IMR-90 (cell line): ENCODE measurements around the gene PKHD1. TPM values are rescaled to one million over a fixed set of nuclear protein-coding genes. Genes with fewer than 3 reads are reported as not detected.

ENCODE experiments used
- ATAC-seq: fragments of 200-7000 bp; cut with Tn5 transposase; 2 replicates; pipeline ENCODE4 v1.9.1; 2020; ENCODE audit warnings: low read depth, mild to moderate bottlenecking, moderate library complexity
- BruUV-seq: library from RNA; stranded (reverse); fragments of 400-500 nt; replicated peaks from 2 replicates; lab custom pipeline; 2021; lab: Mats Ljungman, UMichigan
- CTCF ChIA-PET: fragments of 300-600 bp; formaldehyde crosslinking; extraction: SDS; loops from one replicate; lab custom pipeline; 2021; ENCODE audit warnings: antibody characterized with exemption; lab: Yijun Ruan, JAX
- POLR2A ChIA-PET: fragments of 300-600 bp; sonication (Branson Sonifier 250); formaldehyde crosslinking; loops from one replicate; lab custom pipeline; 2022; ENCODE audit warnings: antibody characterized with exemption; ENCODE audit not compliant: unreplicated experiment; lab: Charles Lee
- DNase-seq: peaks from one replicate; pipeline ENCODE4 v3.0.0; 2013
- H2AFZ ChIP-seq: replicated peaks from 2 replicates; pipeline ENCODE3; 2013; ENCODE audit warnings: low read length, mild to moderate bottlenecking; ENCODE audit not compliant: poor library complexity
- H2AK5ac ChIP-seq: 2 replicates; pipeline ENCODE4 v1.6.1; 2013; ENCODE audit warnings: low read depth, low read length, inconsistent platforms
- H2AK9ac ChIP-seq: replicated peaks from 2 replicates; pipeline ENCODE3; 2013; ENCODE audit warnings: mild to moderate bottlenecking, low read depth, low read length, moderate library complexity; ENCODE audit not compliant: poor library complexity
- H2BK120ac ChIP-seq: 2 replicates; pipeline ENCODE4 v1.6.1; 2013; ENCODE audit warnings: low read depth, low read length, inconsistent platforms
- H2BK15ac ChIP-seq: 3 replicates; pipeline ENCODE4 v1.6.1; 2013; ENCODE audit warnings: low read depth, low read length, inconsistent platforms
- H2BK20ac ChIP-seq: 2 replicates; pipeline ENCODE4 v1.6.1; 2013; ENCODE audit warnings: low read depth, mild to moderate bottlenecking, inconsistent platforms, low read length, moderate library complexity
- H2BK5ac ChIP-seq: 2 replicates; pipeline ENCODE4 v1.6.1; 2013; ENCODE audit warnings: mild to moderate bottlenecking, low read depth, low read length, inconsistent platforms; ENCODE audit not compliant: poor library complexity, severe bottlenecking
- H3K14ac ChIP-seq: replicated peaks from 2 replicates; pipeline ENCODE4 v1.6.1; 2013; ENCODE audit warnings: low read depth, low read length, inconsistent platforms
- H3K18ac ChIP-seq: 2 replicates; pipeline ENCODE4 v1.6.1; 2013; ENCODE audit warnings: low read depth, low read length, control low read depth
- H3K23ac ChIP-seq: 2 replicates; pipeline ENCODE4 v1.6.1; 2013; ENCODE audit warnings: low read depth, low read length, inconsistent platforms
- H3K27ac ChIP-seq: 2 replicates; pipeline ENCODE4 v1.5.1; 2013; ENCODE audit warnings: mild to moderate bottlenecking, control low read depth, low read length; ENCODE audit not compliant: insufficient read depth
- H3K27me3 ChIP-seq: 2 replicates; pipeline ENCODE4 v1.6.1; 2013; ENCODE audit warnings: low read length; ENCODE audit not compliant: control insufficient read depth, insufficient read depth
- H3K36me3 ChIP-seq: 2 replicates; pipeline ENCODE4 v1.6.1; 2013; ENCODE audit warnings: low read length, mixed read lengths; ENCODE audit not compliant: control insufficient read depth, insufficient read depth
- H3K4ac ChIP-seq: 2 replicates; pipeline ENCODE4 v1.6.1; 2013; ENCODE audit warnings: low read depth, low read length, inconsistent platforms
- H3K4me1 ChIP-seq: 2 replicates; pipeline ENCODE4 v1.6.1; 2013; ENCODE audit warnings: low read length, mixed read lengths; ENCODE audit not compliant: control insufficient read depth, insufficient read depth
- H3K4me2 ChIP-seq: 2 replicates; pipeline ENCODE4 v1.6.1; 2013; ENCODE audit warnings: low read depth, mild to moderate bottlenecking, control low read depth, low read length, moderate library complexity
- H3K4me3 ChIP-seq: 2 replicates; pipeline ENCODE4 v1.5.1; 2013; ENCODE audit warnings: low read depth, mild to moderate bottlenecking, control low read depth, low read length, moderate library complexity; ENCODE audit not compliant: insufficient read depth
- H3K56ac ChIP-seq: 2 replicates; pipeline ENCODE4 v1.6.1; 2013; ENCODE audit warnings: low read length, inconsistent platforms; ENCODE audit not compliant: insufficient read depth; ENCODE audit errors: extremely low read depth
- H3K79me1 ChIP-seq, 2 experiments: 2 replicates each; pipeline ENCODE4 v1.6.1; 2013; ENCODE audit warnings: low read length in 2 of 2, inconsistent platforms in 1 of 2, low read depth in 1 of 2
- H3K9ac ChIP-seq: 2 replicates; pipeline ENCODE4 v1.6.1; 2013; ENCODE audit warnings: low read depth, low read length, control low read depth
- H3K9me1 ChIP-seq: 2 replicates; pipeline ENCODE4 v1.6.1; 2013; ENCODE audit warnings: low read length, inconsistent platforms; ENCODE audit not compliant: insufficient read depth
- H3K9me3 ChIP-seq: 2 replicates; pipeline ENCODE4 v1.6.1; 2013; ENCODE audit warnings: low read length; ENCODE audit not compliant: control insufficient read depth, insufficient read depth
- H4K20me1 ChIP-seq: 2 replicates; pipeline ENCODE4 v1.6.1; 2013; ENCODE audit warnings: low read length, inconsistent platforms; ENCODE audit not compliant: insufficient read depth
- H4K5ac ChIP-seq: 2 replicates; pipeline ENCODE4 v1.6.1; 2013; ENCODE audit warnings: mild to moderate bottlenecking, low read depth, low read length, control low read depth
- H4K8ac ChIP-seq, 2 experiments: 2 replicates each; pipeline ENCODE4 v1.6.1; 2013; ENCODE audit warnings: low read depth in 2 of 2, low read length in 2 of 2, control low read depth in 1 of 2, inconsistent platforms in 1 of 2
- H4K91ac ChIP-seq: 2 replicates; pipeline ENCODE4 v1.6.1; 2013; ENCODE audit warnings: low read depth, low read length, inconsistent platforms; ENCODE audit not compliant: insufficient read depth
- CEBPB ChIP-seq: IDR thresholded peaks from 2 replicates; pipeline ENCODE4 v1.6.1; 2012; ENCODE audit warnings: low read depth, low read length, improper control_type of control experiment
- CHD1 ChIP-seq: IDR thresholded peaks from 2 replicates; pipeline ENCODE4 v1.6.1; 2012; ENCODE audit warnings: low read depth, low read length, improper control_type of control experiment
- CTCF ChIP-seq: conservative IDR thresholded peaks from 2 replicates; pipeline ENCODE4 v1.5.1; 2012; ENCODE audit warnings: mild to moderate bottlenecking, low read depth, low read length, improper control_type of control experiment
- ELK1 ChIP-seq: fragments of 150-350 bp; IDR thresholded peaks from 2 replicates; pipeline ENCODE4 v1.6.1; 2016; ENCODE audit warnings: low read depth, mild to moderate bottlenecking, low read length, moderate library complexity, borderline replicate concordance
- FOS ChIP-seq: fragments of 150-350 bp; IDR thresholded peaks from 2 replicates; pipeline ENCODE4 v1.6.1; 2016; ENCODE audit warnings: low read depth, low read length
- MAZ ChIP-seq: IDR thresholded peaks from 2 replicates; pipeline ENCODE4 v1.6.1; 2012; ENCODE audit warnings: low read depth, mild to moderate bottlenecking, low read length, improper control_type of control experiment, moderate library complexity, borderline replicate concordance
- MXI1 ChIP-seq: IDR thresholded peaks from 2 replicates; pipeline ENCODE4 v1.6.1; 2012; ENCODE audit warnings: low read depth, mild to moderate bottlenecking, low read length, moderate library complexity, borderline replicate concordance
- NFE2L2 ChIP-seq: fragments of 150-350 bp; IDR thresholded peaks from 2 replicates; pipeline ENCODE4 v1.6.1; 2016; ENCODE audit warnings: low read depth, mild to moderate bottlenecking, low read length
- RAD21 ChIP-seq: IDR thresholded peaks from 2 replicates; pipeline ENCODE4 v1.6.1; 2012; ENCODE audit warnings: low read length, improper control_type of control experiment
- RCOR1 ChIP-seq: IDR thresholded peaks from 2 replicates; pipeline ENCODE4 v1.6.1; 2012; ENCODE audit warnings: mild to moderate bottlenecking, low read length, improper control_type of control experiment; ENCODE audit not compliant: insufficient replicate concordance
- RFX5 ChIP-seq: IDR thresholded peaks from 2 replicates; pipeline ENCODE4 v1.8.0; 2012; ENCODE audit warnings: low read depth, mild to moderate bottlenecking, low read length, moderate library complexity
- SMC3 ChIP-seq: fragments of 150-350 bp; IDR thresholded peaks from 2 replicates; pipeline ENCODE4 v1.6.1; 2016; ENCODE audit warnings: low read depth, mild to moderate bottlenecking, antibody characterized with exemption, low read length, moderate library complexity
- WGBS, 2 experiments: methylation state at CpG; one replicate each; pipeline versions ENCODE4 v1.1.5 to v1.1.7; 2013; ENCODE audit warnings: missing lambda C conversion rate in 2 of 2; ENCODE audit not compliant: insufficient read length in 1 of 2; ENCODE audit errors: extremely low coverage in 2 of 2; 5-methylcytosine and 5-hydroxymethylcytosine counted together
- dilution Hi-C: fragments of 300-500 bp; cut with HindIII; formaldehyde crosslinking; loops from one replicate; pipeline ENCODE4 v1.14.3; 2018; ENCODE audit warnings: low sequenced_read_pairs; ENCODE audit not compliant: unreplicated experiment
- in situ Hi-C: fragments of 300-500 bp; cut with MboI; formaldehyde crosslinking; loops from 3 replicates; pipeline ENCODE4 v1.14.3; 2019; ENCODE audit warnings: low sequenced_read_pairs, inconsistent platforms, mixed read lengths
- intact Hi-C: fragments of 100-400 bp; cut with micrococcal nuclease; formaldehyde crosslinking; loops from 2 replicates; pipeline ENCODE4 v1.10.0; 2022
- polyA plus RNA-seq, 3 experiments: library from polyadenylated mRNA; depleted of rRNA; stranded (reverse); fragments of >200 nt; gene quantifications; 2 replicates each; pipeline ENCODE4 v1.2.3, GENCODE V29; 2012; ENCODE audit warnings: low replicate concordance in 1 of 3
- total RNA-seq: library from RNA; depleted of rRNA; stranded (reverse); fragments of >200 nt; gene quantifications from 2 replicates; pipeline ENCODE4 v1.2.3, GENCODE V29; 2012

Gene PKHD1
- total and polyA plus RNA-seq, 2 of the 4 experiments (the other 2 are of a cell fraction) = not detected

- no TSS peak for BruUV-seq
- no CpG with 5 or more reads among the region's 4 CpGs for WGBS, 2 experiments
- H3K27ac ChIP-seq = no peak overlapping the region
- no peaks in the 10 kb centered on the region for H3K79me1 ChIP-seq
- no peak overlapping the region for H3K4ac ChIP-seq
- H3K27me3 ChIP-seq = no peaks in the 10 kb centered on the region
- no peak overlapping the region for H3K4me3 ChIP-seq
- no peak overlapping the region for H2AK9ac ChIP-seq
- no peaks in the 10 kb centered on the region; the same call in 1 of the 2 replicates for H3K9me3 ChIP-seq
- dilution Hi-C loops (no loop called here), in situ Hi-C loops (no loop called here), intact Hi-C loops (no loop called here)
- H3K23ac ChIP-seq = no peak overlapping the region
- no peak overlapping the region for H3K56ac ChIP-seq
- no peaks in the 10 kb centered on the region for H3K4me1 ChIP-seq
- H2BK20ac ChIP-seq = no peak overlapping the region
- ATAC-seq (no peak), DNase-seq (no peak)
- TF ChIP-seq RAD21 = no peak
- no peak for TF ChIP-seq MAZ
- TF ChIP-seq CHD1 = no peak
- TF ChIP-seq SMC3 = no peak
- TF ChIP-seq FOS = no peak
- no peak for TF ChIP-seq RFX5
- TF ChIP-seq NFE2L2 = no peak
- TF ChIP-seq ELK1 = no peak
- TF ChIP-seq RCOR1 = no peak
- TF ChIP-seq CEBPB = no peak
- TF ChIP-seq MXI1 = no peak
- no peak for TF ChIP-seq CTCF
- no peak overlapping the region for H2BK15ac ChIP-seq
- no peaks in the 10 kb centered on the region for H4K20me1 ChIP-seq
- H2AK5ac ChIP-seq = no peak overlapping the region
- H3K9me1 ChIP-seq = no peaks in the 10 kb centered on the region
- ChIA-PET CTCF (no interaction called here), POLR2A (no interaction called here)
- no peak overlapping the region for H3K14ac ChIP-seq
- H2BK120ac ChIP-seq = no peak overlapping the region
- no peak overlapping the region for H4K8ac ChIP-seq
- H4K5ac ChIP-seq = no peak overlapping the region
- H2AFZ ChIP-seq = no peak overlapping the region
- no peak overlapping the region for H4K91ac ChIP-seq
- H3K18ac ChIP-seq = no peak overlapping the region
- H3K4me2 ChIP-seq = no peak overlapping the region
- H2BK5ac ChIP-seq = no peak overlapping the region
- H3K9ac ChIP-seq = no peak overlapping the region
- no peaks in the 10 kb centered on the region for H3K36me3 ChIP-seq
Observed at GRCh38 chr6:51891784-51892183, 195.6 kb downstream of the PKHD1 start.
